ENCODE results near the gene ELAC1.

DNA sequence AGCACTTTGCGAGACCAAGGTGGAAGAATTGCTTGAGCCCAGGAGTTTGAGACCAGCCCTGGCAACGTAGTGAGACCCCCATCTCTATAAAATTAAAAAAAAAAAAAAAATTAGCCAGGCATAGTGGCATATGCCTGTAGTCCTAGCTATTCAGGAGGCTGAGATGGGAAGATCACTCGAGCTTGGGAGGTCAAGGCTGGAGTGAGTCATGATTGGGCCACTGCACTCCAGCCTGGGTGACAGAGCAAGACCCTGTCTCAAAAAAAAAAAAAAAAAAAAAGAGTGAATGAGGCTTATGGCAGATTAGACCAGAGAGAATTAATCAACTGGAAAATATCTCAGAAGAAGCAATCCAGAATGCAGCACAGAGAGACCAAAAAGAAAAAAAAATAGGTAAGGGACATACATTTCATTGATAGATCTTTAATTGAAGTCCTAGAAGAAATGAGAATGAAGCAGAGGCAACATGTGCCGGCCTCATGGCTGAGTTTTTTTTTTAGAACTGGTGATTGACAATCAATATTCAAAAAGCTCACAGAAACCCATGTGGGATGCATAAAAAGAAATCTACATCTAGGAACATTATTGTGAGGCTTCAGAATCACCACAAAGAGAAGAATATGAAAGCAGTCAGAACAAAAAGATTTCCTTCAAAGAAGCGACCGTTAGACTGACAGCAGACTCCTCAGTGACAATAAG is 32.2 kb upstream of the ELAC1 start:
- no peak for TF ChIP-seq CTCF (conservative IDR thresholded peaks at IDR 0.05; ENCODE audit: low read depth, low read length)
- no peak for TF ChIP-seq EZH2 (IDR thresholded peaks at IDR 0.05; ENCODE audit: low read length, unreplicated experiment)

All from PC-3 (cell line).